ENCODE data around the gene COA7. TPM values are rescaled to one million over a fixed set of nuclear protein-coding genes. Genes with fewer than 3 reads are reported as not detected.

Gene COA7
- total RNA-seq, 2 donors from 2014 or later, result 14.8 to 23.8 TPM

DNA sequence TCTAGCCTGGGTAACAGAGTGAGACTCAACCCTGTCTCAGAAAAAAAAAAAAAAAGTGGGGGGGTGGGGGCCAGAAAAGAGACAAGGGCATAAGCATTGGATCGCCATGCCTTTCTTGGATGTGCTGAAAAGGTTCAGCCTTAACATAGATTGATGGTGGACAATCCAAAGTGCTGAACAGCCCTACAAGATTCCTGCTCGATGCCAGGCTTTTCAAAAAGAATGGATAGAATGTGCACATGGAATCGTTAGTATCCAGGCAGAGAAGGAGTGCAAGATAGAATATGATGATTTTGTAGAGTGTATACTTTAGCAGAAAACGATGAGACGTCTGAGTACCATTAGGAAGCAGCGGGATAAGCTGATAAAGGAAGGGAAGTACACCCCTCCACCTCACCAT, 10.9 kb upstream of the COA7 start:
- H3K4me3 ChIP-seq, result no peak overlapping the region
- H3K36me3 ChIP-seq, result no peaks in the 10 kb centered on the region
- H3K4me1 ChIP-seq, result peaks cover 9% of the 10 kb centered on the region
- H3K27me3 ChIP-seq, result no peaks in the 10 kb centered on the region
- no peak for DNase-seq
- H3K9ac ChIP-seq (ENCODE audit: low read depth in 2 of 2, low read length in 2 of 2), result no peak overlapping the region
- no peaks in the 10 kb centered on the region for H3K9me3 ChIP-seq
- intact Hi-C loops (cut with DNase I), result loop anchor here (10.0 kb wide), 1 partner anchor 476 kb away; no protein-coding TSS in a partner anchor
- no peak for TF ChIP-seq CTCF (IDR thresholded peaks at IDR 0.05)
- H3K27ac ChIP-seq, result no peak overlapping the region

GRCh38 chr1:52707927-52708655, 9.9 kb upstream of the COA7 start:
- peak overlapping the region; percentile 61 for H3K27ac ChIP-seq
- no peaks in the 10 kb centered on the region for H3K27me3 ChIP-seq
- intact Hi-C loops (cut with DNase I), result loop anchor here (10.0 kb wide), 1 partner anchor 477 kb away; no protein-coding TSS in a partner anchor
- TF ChIP-seq CTCF (IDR thresholded peaks at IDR 0.05), result no peak
- H3K9me3 ChIP-seq, result no peaks in the 10 kb centered on the region
- peaks cover 16% of the 10 kb centered on the region for H3K4me1 ChIP-seq
- no peaks in the 10 kb centered on the region for H3K36me3 ChIP-seq
- DNase-seq, result no peak
- H3K4me3 ChIP-seq, result no peak overlapping the region
- no peak overlapping the region for H3K9ac ChIP-seq (ENCODE audit: low read depth in 2 of 2, low read length in 2 of 2)

- intact Hi-C loops (cut with DNase I), result loop anchor here (10.0 kb wide), 1 partner anchor 478 kb away; no protein-coding TSS in a partner anchor
- no peak for TF ChIP-seq CTCF (IDR thresholded peaks at IDR 0.05)
- no peaks in the 10 kb centered on the region for H3K9me3 ChIP-seq
- H3K4me3 ChIP-seq, result no peak overlapping the region
- H3K9ac ChIP-seq (ENCODE audit: low read depth in 2 of 2, low read length in 2 of 2), result peak overlapping the region in 1 of 2 donors; percentile 21
- no peaks in the 10 kb centered on the region for H3K27me3 ChIP-seq
- H3K27ac ChIP-seq, result peak overlapping the region; percentile 61
- DNase-seq, result peak; percentile 80
- peaks cover 16% of the 10 kb centered on the region for H3K4me1 ChIP-seq
- H3K36me3 ChIP-seq, result no peaks in the 10 kb centered on the region
These were observed 9.1 kb upstream of the COA7 start for GRCh38 chr1:52706941-52707926.

- no peak overlapping the region for H3K27ac ChIP-seq
- intact Hi-C loops (cut with DNase I), result loop anchor here (10.0 kb wide), 1 partner anchor 479 kb away; no protein-coding TSS in a partner anchor
These were observed 8.1 kb upstream of the COA7 start for GRCh38 chr1:52706136-52706670.

More at GRCh38 chr1:52706136-52706670, 8.1 kb upstream of the COA7 start:
- TF ChIP-seq CTCF (IDR thresholded peaks at IDR 0.05), result no peak
- no peak overlapping the region for H3K4me3 ChIP-seq
- peaks cover 16% of the 10 kb centered on the region for H3K4me1 ChIP-seq
- H3K36me3 ChIP-seq, result no peaks in the 10 kb centered on the region
- DNase-seq, result no peak
- H3K9me3 ChIP-seq, result no peaks in the 10 kb centered on the region
- no peak overlapping the region for H3K9ac ChIP-seq (ENCODE audit: low read depth in 2 of 2, low read length in 2 of 2)
- H3K27me3 ChIP-seq, result no peaks in the 10 kb centered on the region

Measured in colonic mucosa (tissue), 4 donors.